ENCODE data around the gene BMP2K. TPM values are rescaled to one million over a fixed set of nuclear protein-coding genes. Genes with fewer than 3 reads are reported as not detected.

BMP2K gene
- total RNA-seq, 1 experiment from 2014 or later, result 45.6 TPM

GRCh38 chr4:78818530-78819079 lies 42.5 kb downstream of the BMP2K start:
- intact Hi-C loops (cut with micrococcal nuclease; ENCODE audit: unreplicated experiment), result no loop called here
- H3K4me3 ChIP-seq (ENCODE audit: low read depth, low read length), result no peak overlapping the region
- H3K9me3 ChIP-seq, result no peaks in the 10 kb centered on the region
- no peaks in the 10 kb centered on the region for H3K4me1 ChIP-seq
- no peak for DNase-seq
- Mint-ChIP-seq H3K36me3 (ENCODE audit: insufficient read depth, unreplicated experiment) (no peaks in the 10 kb centered on the region), H3K4me1 (ENCODE audit: low read depth, unreplicated experiment) (peaks cover 3% of the 10 kb centered on the region), H3K4me3 (ENCODE audit: unreplicated experiment) (no peak overlapping the region), H3K27ac (ENCODE audit: unreplicated experiment) (no peak overlapping the region), H3K9me3 (ENCODE audit: unreplicated experiment) (peaks cover 10% of the 10 kb centered on the region), H3K27me3 (ENCODE audit: insufficient read depth, unreplicated experiment) (no peaks in the 10 kb centered on the region)
- no peak for TF ChIP-seq CTCF (IDR thresholded peaks at IDR 0.05; ENCODE audit: insufficient read depth in 1 of 2, low read depth in 1 of 2, low read length in 1 of 2, severe bottlenecking in 1 of 2, unreplicated experiment in 1 of 2)
- no peaks in the 10 kb centered on the region for H3K36me3 ChIP-seq (ENCODE audit: control insufficient read depth, insufficient read depth, low read length)
- H3K27me3 ChIP-seq (replicated peaks; ENCODE audit: control insufficient read depth, insufficient read depth, low read length), result no peaks in the 10 kb centered on the region
- CTCF ChIA-PET, result interaction anchor here (0.6 kb wide), 1 partner anchor 10 kb away, joined by 5 read pairs; no protein-coding TSS in a partner anchor
- BruUV-seq (replicated peaks), result no TSS peak
- POLR2A ChIA-PET, result no interaction called here

GRCh38 chr4:78824001-78824400 lies 47.9 kb downstream of the BMP2K start:
- Histone ChIP-seq H3K4me1 (no peaks in the 10 kb centered on the region), H3K36me3 (ENCODE audit: control insufficient read depth, insufficient read depth, low read length) (no peaks in the 10 kb centered on the region), H3K4me3 (ENCODE audit: low read depth, low read length) (no peak overlapping the region), H3K9me3 (no peaks in the 10 kb centered on the region), H3K27me3 (replicated peaks; ENCODE audit: control insufficient read depth, insufficient read depth, low read length) (no peaks in the 10 kb centered on the region)
- H3K4me1 Mint-ChIP-seq (ENCODE audit: low read depth, unreplicated experiment), result no peaks in the 10 kb centered on the region
- intact Hi-C loops (cut with micrococcal nuclease; ENCODE audit: unreplicated experiment), result no loop called here
- no peak for DNase-seq
- CTCF ChIA-PET, result no interaction called here
- H3K4me3 Mint-ChIP-seq (ENCODE audit: unreplicated experiment), result no peak overlapping the region
- no TSS peak for BruUV-seq (replicated peaks)
- H3K27me3 Mint-ChIP-seq (ENCODE audit: insufficient read depth, unreplicated experiment), result no peaks in the 10 kb centered on the region
- no peak for TF ChIP-seq CTCF (IDR thresholded peaks at IDR 0.05; ENCODE audit: insufficient read depth in 1 of 2, low read depth in 1 of 2, low read length in 1 of 2, severe bottlenecking in 1 of 2, unreplicated experiment in 1 of 2)
- POLR2A ChIA-PET, result no interaction called here
- peaks cover 26% of the 10 kb centered on the region for H3K36me3 Mint-ChIP-seq (ENCODE audit: insufficient read depth, unreplicated experiment)
- H3K9me3 Mint-ChIP-seq (ENCODE audit: unreplicated experiment), result no peaks in the 10 kb centered on the region
- H3K27ac Mint-ChIP-seq (ENCODE audit: unreplicated experiment), result no peak overlapping the region

GRCh38 chr4:78827191-78827590 lies 51.0 kb downstream of the BMP2K start:
- no peak for DNase-seq
- Histone ChIP-seq H3K9me3 (no peaks in the 10 kb centered on the region), H3K36me3 (ENCODE audit: control insufficient read depth, insufficient read depth, low read length) (no peaks in the 10 kb centered on the region), H3K4me3 (ENCODE audit: low read depth, low read length) (no peak overlapping the region), H3K4me1 (no peaks in the 10 kb centered on the region), H3K27me3 (replicated peaks; ENCODE audit: control insufficient read depth, insufficient read depth, low read length) (no peaks in the 10 kb centered on the region)
- ChIA-PET CTCF (no interaction called here), POLR2A (no interaction called here)
- Mint-ChIP-seq H3K9me3 (ENCODE audit: unreplicated experiment) (no peaks in the 10 kb centered on the region), H3K36me3 (ENCODE audit: insufficient read depth, unreplicated experiment) (peaks cover 45% of the 10 kb centered on the region), H3K27ac (ENCODE audit: unreplicated experiment) (no peak overlapping the region), H3K27me3 (ENCODE audit: insufficient read depth, unreplicated experiment) (no peaks in the 10 kb centered on the region), H3K4me1 (ENCODE audit: low read depth, unreplicated experiment) (no peaks in the 10 kb centered on the region), H3K4me3 (ENCODE audit: unreplicated experiment) (no peak overlapping the region)
- intact Hi-C loops (cut with micrococcal nuclease; ENCODE audit: unreplicated experiment), result no loop called here
- no peak for TF ChIP-seq CTCF (IDR thresholded peaks at IDR 0.05; ENCODE audit: insufficient read depth in 1 of 2, low read depth in 1 of 2, low read length in 1 of 2, severe bottlenecking in 1 of 2, unreplicated experiment in 1 of 2)
- no TSS peak for BruUV-seq (replicated peaks)
